NCI-H2081 treated with DMSO at 0.1 percent for 48 hours (cell line): Measurements from ENCODE around the gene SF3A1.
"Not testable (repeated sequence)": the region's sequence is repeated elsewhere in the genome, so short reads cannot be mapped to it uniquely, and the experiment has no call there.

Experiments used
- DNase-seq: peaks from one replicate; lab custom pipeline; 2025; lab: John Stamatoyannopoulos, UW

The SF3A1 gene

GRCh38 chr22:30351226-30351625 lies 5.5 kb downstream of the SF3A1 start:
- no peak for DNase-seq

- DNase-seq = no peak
Measured at GRCh38 chr22:30348809-30349208, 7.9 kb downstream of the SF3A1 start.

- DNase-seq = no peak
Measured at GRCh38 chr22:30348404-30348803, 8.3 kb downstream of the SF3A1 start.

GRCh38 chr22:30347255-30347892 lies 9.3 kb downstream of the SF3A1 start:
- no peak for DNase-seq

- no peak for DNase-seq
Measured at GRCh38 chr22:30344447-30345200, 12.1 kb downstream of the SF3A1 start.

GRCh38 chr22:30340911-30341685 lies 15.6 kb downstream of the SF3A1 start:
- no peak for DNase-seq

- DNase-seq = no peak
Measured at GRCh38 chr22:30338802-30339201, 17.9 kb downstream of the SF3A1 start.

- DNase-seq = not testable (repeated sequence)
Measured at GRCh38 chr22:30338341-30338740, 18.4 kb downstream of the SF3A1 start.

GRCh38 chr22:30337461-30337778 lies 19.3 kb downstream of the SF3A1 start:
- DNase-seq = no peak

- no peak for DNase-seq
Measured at GRCh38 chr22:30336752-30337460, 19.8 kb downstream of the SF3A1 start.

- no peak for DNase-seq
Measured at GRCh38 chr22:30335236-30335635, 21.5 kb downstream of the SF3A1 start.

- no peak for DNase-seq
Measured at GRCh38 chr22:30334646-30335045, 22.0 kb downstream of the SF3A1 start.

- DNase-seq = no peak
Measured at GRCh38 chr22:30333707-30334087, 23.0 kb downstream of the SF3A1 start.

GRCh38 chr22:30332994-30333706 lies 23.5 kb downstream of the SF3A1 start:
- DNase-seq = no peak

- no peak for DNase-seq
Measured at GRCh38 chr22:30332551-30332950, 24.1 kb downstream of the SF3A1 start.

GRCh38 chr22:30328466-30329049 lies 28.1 kb downstream of the SF3A1 start:
- no peak for DNase-seq

GRCh38 chr22:30327864-30328345 lies 28.8 kb downstream of the SF3A1 start:
- no peak for DNase-seq

- DNase-seq = peak; percentile 68
Measured at GRCh38 chr22:30326706-30327362, 29.9 kb downstream of the SF3A1 start, which contains the start of gene TBC1D10A. TSS of gene TBC1D10A (minus strand) at chr22:30326941. CDS start at chr22:30326881, 60 bp downstream.

- no peak for DNase-seq
Measured at GRCh38 chr22:30326255-30326705, 30.4 kb downstream of the SF3A1 start.

- DNase-seq = no peak
Measured at GRCh38 chr22:30325724-30326254, 30.9 kb downstream of the SF3A1 start.
